Brain microvascular endothelial cell (primary cell): ENCODE results near the gene LRP1B.

Source experiments
- DNase-seq: peaks from one replicate; pipeline ENCODE4 v3.0.0-alpha.2; 2020
- H3K27ac ChIP-seq: fragments of 250-450 bp; sonication (Bioruptor Pico); 2 replicates; pipeline ENCODE4 v1.5.1; 2020; ENCODE audit warnings: mild to moderate bottlenecking, moderate library complexity
- H3K27me3 ChIP-seq: fragments of 250-450 bp; sonication (Bioruptor Pico); replicated peaks from 2 replicates; pipeline ENCODE4 v1.5.1; 2020; ENCODE audit warnings: mild to moderate bottlenecking
- H3K36me3 ChIP-seq: fragments of 250-450 bp; sonication (Bioruptor Pico); replicated peaks from 2 replicates; pipeline ENCODE4 v1.5.1; 2020; ENCODE audit warnings: mild to moderate bottlenecking
- H3K4me3 ChIP-seq: 2 replicates; pipeline ENCODE4 v1.5.1; 2011; ENCODE audit warnings: low read depth, mild to moderate bottlenecking, control low read depth, low read length, moderate library complexity
- in situ Hi-C: cut with HindIII; loops from 2 replicates; pipeline ENCODE4 v1.10.0; 2017; ENCODE audit warnings: low sequenced_read_pairs, low pct_ligation_motif_present
- TF ChIP-seq, protein P1 (sequence below): IDR thresholded peaks from 2 replicates; pipeline ENCODE4 v1.5.1; 2011; ENCODE audit warnings: low read depth, mild to moderate bottlenecking, moderate library complexity, low read length, control low read depth, inconsistent platforms; ENCODE audit errors: missing control alignments

The LRP1B gene

GRCh38 chr2:140601801-140602200 lies 1529.0 kb downstream of the LRP1B start:
- Histone ChIP-seq H3K36me3 (no peaks in the 10 kb centered on the region), H3K27ac (no peak overlapping the region), H3K27me3 (no peaks in the 10 kb centered on the region), H3K4me3 (no peak overlapping the region)
- no peak for DNase-seq
- TF ChIP-seq, protein P1, sequence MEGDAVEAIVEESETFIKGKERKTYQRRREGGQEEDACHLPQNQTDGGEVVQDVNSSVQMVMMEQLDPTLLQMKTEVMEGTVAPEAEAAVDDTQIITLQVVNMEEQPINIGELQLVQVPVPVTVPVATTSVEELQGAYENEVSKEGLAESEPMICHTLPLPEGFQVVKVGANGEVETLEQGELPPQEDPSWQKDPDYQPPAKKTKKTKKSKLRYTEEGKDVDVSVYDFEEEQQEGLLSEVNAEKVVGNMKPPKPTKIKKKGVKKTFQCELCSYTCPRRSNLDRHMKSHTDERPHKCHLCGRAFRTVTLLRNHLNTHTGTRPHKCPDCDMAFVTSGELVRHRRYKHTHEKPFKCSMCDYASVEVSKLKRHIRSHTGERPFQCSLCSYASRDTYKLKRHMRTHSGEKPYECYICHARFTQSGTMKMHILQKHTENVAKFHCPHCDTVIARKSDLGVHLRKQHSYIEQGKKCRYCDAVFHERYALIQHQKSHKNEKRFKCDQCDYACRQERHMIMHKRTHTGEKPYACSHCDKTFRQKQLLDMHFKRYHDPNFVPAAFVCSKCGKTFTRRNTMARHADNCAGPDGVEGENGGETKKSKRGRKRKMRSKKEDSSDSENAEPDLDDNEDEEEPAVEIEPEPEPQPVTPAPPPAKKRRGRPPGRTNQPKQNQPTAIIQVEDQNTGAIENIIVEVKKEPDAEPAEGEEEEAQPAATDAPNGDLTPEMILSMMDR, result no peak
- in situ Hi-C loops, result no loop called here

- no peak for DNase-seq
- no peaks in the 10 kb centered on the region for H3K36me3 ChIP-seq
- no peak overlapping the region for H3K27ac ChIP-seq
- TF ChIP-seq, protein P1, result no peak
- no peaks in the 10 kb centered on the region for H3K27me3 ChIP-seq
- H3K4me3 ChIP-seq, result no peak overlapping the region
- in situ Hi-C loops, result no loop called here
These were observed 1529.5 kb downstream of the LRP1B start for GRCh38 chr2:140601342-140601741.

- Histone ChIP-seq H3K4me3 (no peak overlapping the region), H3K27me3 (no peaks in the 10 kb centered on the region), H3K36me3 (no peaks in the 10 kb centered on the region), H3K27ac (no peak overlapping the region)
- TF ChIP-seq, protein P1, result no peak
- peak; percentile 86 for DNase-seq
- in situ Hi-C loops, result no loop called here
These were observed 1530.7 kb downstream of the LRP1B start for GRCh38 chr2:140600116-140600515.

GRCh38 chr2:140597836-140598235 lies 1533.0 kb downstream of the LRP1B start:
- H3K36me3 ChIP-seq, result no peaks in the 10 kb centered on the region
- H3K27me3 ChIP-seq, result no peaks in the 10 kb centered on the region
- in situ Hi-C loops, result no loop called here
- no peak for DNase-seq
- H3K27ac ChIP-seq, result no peak overlapping the region
- H3K4me3 ChIP-seq, result no peak overlapping the region
- TF ChIP-seq, protein P1, result no peak

DNA sequence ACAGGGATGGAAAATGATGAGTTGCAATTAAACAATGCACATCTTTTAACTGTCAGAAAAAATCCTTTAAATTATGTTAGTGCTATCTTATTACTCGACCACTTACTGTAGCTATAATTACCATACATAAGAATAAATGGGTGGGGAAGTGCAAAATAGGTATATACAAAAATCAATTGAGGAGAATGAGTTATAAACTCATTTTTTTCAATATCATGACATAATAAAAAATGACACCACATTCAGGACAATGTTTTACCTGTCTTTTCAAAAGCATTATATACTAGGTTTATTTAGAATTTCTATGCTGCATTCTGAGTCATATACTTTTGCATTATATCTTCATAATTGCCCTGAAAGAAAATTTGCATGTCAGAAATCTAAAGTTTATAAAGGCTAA lies 1533.6 kb downstream of the LRP1B start:
- H3K4me3 ChIP-seq, result no peak overlapping the region
- TF ChIP-seq, protein P1, result no peak
- H3K27me3 ChIP-seq, result no peaks in the 10 kb centered on the region
- in situ Hi-C loops, result no loop called here
- no peaks in the 10 kb centered on the region for H3K36me3 ChIP-seq
- no peak overlapping the region for H3K27ac ChIP-seq
- DNase-seq, result no peak

GRCh38 chr2:140596447-140596846 lies 1534.4 kb downstream of the LRP1B start:
- in situ Hi-C loops, result no loop called here
- TF ChIP-seq, protein P1, result no peak
- no peak overlapping the region for H3K4me3 ChIP-seq

More at GRCh38 chr2:140596447-140596846, 1534.4 kb downstream of the LRP1B start:
- no peak for DNase-seq
- no peaks in the 10 kb centered on the region for H3K36me3 ChIP-seq
- H3K27me3 ChIP-seq, result no peaks in the 10 kb centered on the region
- H3K27ac ChIP-seq, result no peak overlapping the region
